COLO829 (cell line): ENCODE data around the gene GPR62.
A peak's percentile ranks its signal among the peaks of the same experiment; 100 is the strongest.
"Not testable (repeated sequence)": the region's sequence is repeated elsewhere in the genome, so short reads cannot be mapped to it uniquely, and the experiment has no call there.

Experiments
- DNase-seq: peaks from one replicate; pipeline ENCODE4 v3.0.0; 2012; ENCODE audit warnings: low spot score

GPR62 gene

DNA sequence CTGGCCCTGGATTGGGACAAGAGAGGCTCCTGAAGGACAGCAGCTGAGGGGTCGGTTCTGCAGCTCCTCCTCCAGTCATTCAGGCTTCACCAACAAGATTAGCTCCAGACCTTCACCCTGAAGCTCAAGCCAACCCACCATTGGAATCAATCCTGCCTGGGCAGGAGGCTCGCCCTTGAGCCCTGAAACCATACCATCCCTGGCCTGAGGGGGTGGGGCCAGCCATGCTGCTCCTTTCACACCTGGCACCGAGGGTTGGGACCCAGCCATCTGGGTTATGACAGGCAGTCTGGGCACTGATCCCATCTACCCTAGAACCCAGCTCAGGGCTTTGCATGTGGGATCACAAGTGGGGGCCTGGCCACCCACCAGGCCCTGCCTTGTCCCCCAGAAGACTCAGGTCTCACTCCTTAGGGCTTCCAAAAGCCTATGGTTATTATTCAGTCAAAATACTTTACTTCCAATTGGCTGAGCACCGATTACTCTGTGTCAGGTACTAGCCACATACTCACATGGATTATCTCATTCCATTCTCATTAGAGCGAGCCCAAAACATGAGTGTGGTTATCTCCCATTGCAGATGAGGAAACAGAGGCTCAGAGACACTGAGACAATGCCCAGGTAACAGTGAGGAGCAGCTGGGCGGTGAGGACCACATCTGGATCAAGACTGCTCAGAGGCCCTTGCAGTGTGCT is 15.6 kb downstream of the GPR62 start:
- DNase-seq, result no peak

GRCh38 chr3:51971350-51971749 is 16.2 kb downstream of the GPR62 start:
- no peak for DNase-seq

GRCh38 chr3:51974277-51974962 is 19.2 kb downstream of the GPR62 start:
- no peak for DNase-seq

DNA sequence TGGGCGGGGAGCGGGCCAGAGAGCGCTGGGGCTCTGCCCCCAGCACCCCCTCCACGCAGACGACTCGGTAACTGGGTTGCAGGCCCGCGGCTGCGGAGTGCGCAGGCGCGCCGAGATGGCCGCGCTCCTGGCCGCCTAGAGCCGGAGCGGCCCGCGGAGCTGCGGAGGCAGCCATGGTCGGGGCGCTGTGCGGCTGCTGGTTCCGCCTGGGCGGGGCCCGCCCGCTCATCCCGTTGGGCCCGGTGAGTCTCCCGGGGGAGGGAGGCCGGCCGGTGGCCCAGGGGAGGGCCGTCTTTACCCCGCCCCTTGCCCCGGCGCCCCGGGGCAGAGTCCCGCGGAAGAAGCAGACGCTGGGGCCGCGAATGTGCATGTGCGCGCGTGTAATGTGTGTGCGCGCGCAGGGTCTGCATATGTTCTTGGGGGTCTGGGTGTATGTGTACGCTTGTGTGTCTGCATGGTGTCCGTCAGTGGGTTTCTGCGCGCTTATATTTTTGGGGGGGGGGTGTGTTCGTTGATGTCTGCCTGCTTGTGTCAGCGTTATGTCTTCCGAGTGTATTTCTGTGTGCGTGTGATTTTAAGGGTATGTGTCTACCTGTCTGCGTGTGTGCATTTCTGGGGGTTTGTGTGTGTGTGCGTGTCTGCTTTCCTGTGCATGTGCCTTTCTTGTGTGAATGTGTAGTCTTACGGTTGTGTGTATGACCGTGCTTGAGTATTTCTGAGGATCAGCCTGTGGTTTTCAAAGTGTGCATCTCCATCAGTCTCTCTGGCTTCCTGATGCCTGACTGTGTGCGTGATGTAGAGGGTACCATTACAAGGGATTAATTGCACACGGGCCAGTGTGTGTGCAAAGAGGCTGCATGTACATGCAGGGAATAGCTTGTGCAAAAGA is 20.0 kb downstream of the GPR62 start, which contains the start of gene ABHD14A:
ABHD14A (plus strand) TSS at position 102 of the 889 bp plus-strand sequence; CDS start at position 174, 72 bp downstream.
- peak; percentile 72 for DNase-seq

DNA sequence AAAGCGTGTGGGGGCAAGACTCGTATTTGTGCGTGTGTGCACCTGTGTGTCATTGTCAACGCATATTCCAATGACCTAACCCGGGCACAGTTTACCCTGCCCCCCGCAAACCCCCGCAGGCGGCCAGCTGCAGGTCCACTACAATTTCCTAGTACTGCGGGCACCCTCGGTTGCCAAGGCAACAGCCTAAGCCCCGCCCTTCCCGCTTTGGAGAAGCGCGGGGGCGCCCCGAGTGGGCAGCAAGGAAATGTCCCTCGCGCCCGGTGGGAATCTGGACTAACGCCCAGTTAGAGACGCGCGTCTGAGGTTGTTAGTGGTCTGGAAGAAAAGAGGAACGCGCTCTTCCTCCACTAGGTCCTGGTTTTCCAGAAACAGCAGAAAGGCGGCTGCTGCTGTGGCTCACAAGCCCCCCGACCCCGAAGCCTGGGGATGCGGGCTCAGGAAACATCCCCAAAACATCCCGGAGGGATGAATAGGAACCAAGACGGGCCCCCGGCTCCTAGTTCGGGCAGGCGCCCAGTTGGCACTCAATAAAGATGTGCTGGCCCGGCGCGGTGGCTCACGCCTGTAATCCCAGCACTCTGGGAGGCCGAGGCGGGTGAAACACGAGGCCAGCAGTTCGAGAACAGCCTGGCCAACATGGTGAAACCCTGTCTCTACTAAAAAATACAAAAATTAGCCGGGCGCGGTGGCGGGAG is 20.8 kb downstream of the GPR62 start:
- DNase-seq, result peak; percentile 61

DNA sequence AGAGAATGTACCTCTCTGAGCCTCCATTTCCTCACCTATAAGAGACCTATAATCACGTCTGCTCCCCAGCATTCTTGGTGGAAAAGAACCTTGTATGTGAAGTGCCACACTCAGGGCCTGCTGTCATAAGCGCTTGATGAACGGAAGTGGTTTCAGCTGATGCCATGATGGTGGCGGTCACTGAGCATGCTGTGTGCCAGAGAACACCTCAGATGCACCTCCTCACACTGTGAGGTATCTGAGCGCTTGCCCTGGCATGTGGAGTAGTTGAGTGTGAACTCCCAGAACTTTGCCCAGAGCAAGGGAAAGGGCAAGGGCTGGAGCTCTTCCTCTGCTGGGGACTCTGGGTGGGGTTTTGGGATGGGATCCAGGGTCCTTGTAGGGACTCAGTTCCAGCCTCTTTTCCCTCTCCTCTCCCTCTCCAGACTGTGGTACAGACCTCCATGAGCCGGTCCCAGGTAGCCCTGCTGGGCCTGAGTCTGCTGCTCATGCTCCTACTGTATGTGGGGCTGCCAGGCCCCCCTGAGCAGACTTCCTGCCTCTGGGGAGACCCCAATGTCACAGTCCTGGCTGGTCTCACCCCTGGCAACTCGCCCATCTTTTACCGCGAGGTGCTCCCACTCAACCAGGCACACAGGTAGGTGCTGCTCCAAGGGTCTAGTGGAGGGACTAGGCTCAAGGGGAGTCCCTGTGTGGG is 22.4 kb downstream of the GPR62 start:
- DNase-seq, result no peak

DNA sequence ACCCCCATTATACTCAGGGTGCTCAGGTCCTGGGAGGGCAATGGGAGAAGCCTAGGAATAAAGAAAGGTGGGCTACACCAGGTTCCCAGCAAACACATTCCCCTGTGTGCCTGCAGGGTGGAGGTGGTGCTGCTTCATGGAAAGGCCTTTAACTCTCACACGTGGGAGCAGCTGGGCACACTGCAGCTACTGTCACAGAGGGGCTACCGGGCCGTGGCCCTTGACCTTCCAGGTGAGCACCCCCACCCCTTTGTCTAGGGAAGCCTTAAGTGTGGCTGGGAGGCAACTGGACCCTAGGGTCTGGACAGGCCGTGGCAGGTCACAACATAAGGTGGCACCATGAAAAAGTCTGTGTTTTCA is 22.9 kb downstream of the GPR62 start:
- no peak for DNase-seq

- DNase-seq, result no peak
These were observed 25.1 kb downstream of the GPR62 start for GRCh38 chr3:51980253-51980652.

DNA sequence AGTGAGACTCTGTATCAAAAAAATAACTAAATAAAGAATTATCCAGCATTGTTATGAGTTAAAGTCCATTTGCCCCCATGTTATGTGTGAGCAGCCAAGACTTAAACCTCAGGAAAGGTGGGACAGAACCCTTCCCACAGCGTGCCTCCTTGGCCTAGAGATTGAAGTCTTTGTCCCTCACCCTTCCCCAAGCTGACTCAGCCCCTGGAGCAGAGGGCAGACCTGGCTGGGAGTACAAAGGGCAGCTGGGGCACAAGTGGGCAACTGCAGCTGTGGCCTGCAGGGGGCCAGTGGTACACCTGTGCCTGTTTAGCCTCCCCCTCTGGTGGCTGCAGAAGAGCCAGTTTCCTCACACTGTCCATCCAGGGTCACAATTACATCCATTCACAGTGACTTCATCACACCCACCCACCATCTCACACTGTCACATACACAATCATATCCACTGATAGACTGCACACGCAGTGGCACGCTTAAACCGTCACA is 27.2 kb downstream of the GPR62 start:
- peak; percentile 84 for DNase-seq

GRCh38 chr3:51982838-51983577 is 27.8 kb downstream of the GPR62 start, which contains the start of gene ACY1:
Gene ACY1 (plus strand): TSS chr3:51983535. CDS start chr3:51984065, 530 bp downstream.
- DNase-seq, result peak; percentile 98

GRCh38 chr3:51983578-51984268 is 28.5 kb downstream of the GPR62 start:
- no peak for DNase-seq

GRCh38 chr3:51984269-51984647 is 29.1 kb downstream of the GPR62 start:
- DNase-seq, result no peak

DNA sequence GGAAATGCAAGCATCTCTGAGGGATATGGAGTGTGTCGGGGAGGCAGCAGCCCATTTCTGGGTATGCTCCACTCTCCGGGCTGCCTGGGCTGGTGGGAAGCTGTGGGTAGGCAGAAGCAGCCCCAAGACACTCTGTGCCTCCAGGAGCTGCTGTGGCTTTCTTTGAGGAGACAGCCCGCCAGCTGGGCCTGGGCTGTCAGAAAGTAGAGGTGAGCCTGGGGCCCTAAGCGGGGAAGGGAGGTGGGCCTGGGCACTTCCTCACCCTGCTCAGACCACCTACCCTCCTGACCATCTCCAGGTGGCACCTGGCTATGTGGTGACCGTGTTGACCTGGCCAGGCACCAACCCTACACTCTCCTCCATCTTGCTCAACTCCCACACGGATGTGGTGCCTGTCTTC is 29.9 kb downstream of the GPR62 start:
- DNase-seq, result no peak

DNA sequence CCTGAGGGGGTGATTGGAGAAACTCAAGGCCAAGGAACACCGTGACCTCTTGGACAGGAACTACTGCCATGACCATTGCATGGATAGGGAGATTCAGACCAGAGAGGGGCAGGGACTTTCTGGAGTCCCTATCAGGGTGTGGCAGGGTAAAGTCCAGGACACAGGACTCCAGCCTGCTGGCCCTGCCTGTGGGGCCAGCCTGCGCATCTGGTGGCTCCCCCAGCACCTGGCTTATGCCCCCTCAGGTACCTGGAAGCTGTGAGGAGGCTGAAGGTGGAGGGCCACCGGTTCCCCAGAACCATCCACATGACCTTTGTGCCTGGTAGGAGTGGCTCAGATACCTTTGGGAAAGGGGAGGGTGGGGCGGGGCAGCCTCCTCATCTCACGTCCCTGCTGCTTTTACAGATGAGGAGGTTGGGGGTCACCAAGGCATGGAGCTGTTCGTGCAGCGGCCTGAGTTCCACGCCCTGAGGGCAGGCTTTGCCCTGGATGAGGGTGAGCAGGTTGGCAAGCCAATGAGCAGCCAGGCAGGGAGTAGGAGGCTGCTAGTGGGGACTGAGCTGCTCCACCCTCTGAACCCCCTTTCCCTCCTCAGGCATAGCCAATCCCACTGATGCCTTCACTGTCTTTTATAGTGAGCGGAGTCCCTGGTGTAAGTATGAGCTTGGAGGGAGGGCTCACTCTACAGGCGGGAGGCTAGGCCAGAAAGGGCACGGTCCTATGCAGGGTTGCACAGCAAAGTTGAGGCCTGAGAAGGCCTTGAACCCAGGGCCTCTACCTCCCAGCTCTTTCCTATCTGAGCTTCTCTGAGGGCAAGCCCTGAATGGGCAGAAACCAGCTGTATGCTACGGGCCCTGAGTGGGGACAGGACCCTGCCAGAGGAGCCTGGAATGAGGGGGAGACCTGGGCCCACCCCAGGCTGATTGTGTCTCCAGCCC is 31.1 kb downstream of the GPR62 start:
- DNase-seq, result no peak

DNA sequence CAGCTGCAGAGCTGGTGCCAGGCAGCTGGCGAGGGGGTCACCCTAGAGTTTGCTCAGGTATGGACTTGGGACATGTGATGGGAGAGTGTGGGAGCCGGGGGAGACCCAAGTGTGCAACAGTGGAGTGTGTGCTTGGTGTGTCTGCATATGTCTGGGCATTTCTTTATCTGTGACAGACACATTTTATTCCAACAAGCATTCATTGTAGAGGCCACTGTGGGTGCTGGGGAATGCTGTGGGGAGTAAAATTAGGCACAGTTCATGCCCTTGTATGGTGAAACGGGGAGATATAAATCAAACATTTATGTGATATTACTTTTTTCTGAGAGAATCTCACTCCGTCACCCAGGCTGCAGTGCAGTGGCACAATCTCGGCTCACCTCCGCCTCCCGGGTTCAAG is 32.4 kb downstream of the GPR62 start:
- DNase-seq, result no peak

GRCh38 chr3:51988286-51989146 is 33.3 kb downstream of the GPR62 start:
- DNase-seq, result no peak

DNA sequence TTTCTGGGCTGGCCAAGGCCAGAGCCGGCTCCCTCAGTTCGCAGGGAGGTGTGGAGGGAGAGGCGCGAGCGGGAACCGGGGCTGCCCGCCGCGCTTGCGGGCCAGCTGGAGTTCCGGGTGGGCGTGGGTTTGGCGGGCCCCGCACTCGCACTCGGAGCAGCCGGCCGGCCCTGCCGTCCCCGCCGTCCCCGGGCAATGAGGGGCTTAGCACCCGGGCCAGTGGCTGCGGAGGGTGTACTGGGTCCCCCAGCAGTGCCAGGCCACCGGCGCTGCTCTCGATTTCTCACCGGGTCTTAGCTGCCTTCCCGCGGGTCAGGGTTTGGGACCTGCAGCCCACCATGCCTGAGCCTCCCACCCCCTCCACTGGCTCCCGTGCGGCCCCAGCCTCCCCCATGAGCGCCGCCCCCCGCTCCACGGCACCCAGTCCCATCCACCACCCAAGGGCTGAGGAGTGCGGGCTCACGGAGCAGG is 35.4 kb downstream of the GPR62 start:
- not testable (repeated sequence) for DNase-seq
